ENCODE measurements around the gene DUSP6.

- TF ChIP-seq ZNF263 (CRISPR knock-in tag; IDR thresholded peaks at IDR 0.05; ENCODE audit: borderline replicate concordance) (no peak), TCF7 (IDR thresholded peaks at IDR 0.05; ENCODE audit: borderline replicate concordance) (no peak), KLF16 (IDR thresholded peaks at IDR 0.05) (no peak), ELF4 (CRISPR knock-in tag; IDR thresholded peaks at IDR 0.05) (no peak), GATAD2A (IDR thresholded peaks at IDR 0.05) (no peak), UBTF (IDR thresholded peaks at IDR 0.05; ENCODE audit: borderline replicate concordance in 1 of 2, low read depth in 2 of 2, low read length in 2 of 2) (no peak), SIN3A (IDR thresholded peaks at IDR 0.05; ENCODE audit: borderline replicate concordance in 2 of 2, control insufficient read depth in 1 of 2, low read depth in 2 of 2, low read length in 2 of 2) (no peak), HDGF (IDR thresholded peaks at IDR 0.05) (no peak), ZFP1 (CRISPR knock-in tag; IDR thresholded peaks at IDR 0.05) (no peak), DPF2 (IDR thresholded peaks at IDR 0.05) (no peak), NFYB (IDR thresholded peaks at IDR 0.05; ENCODE audit: extremely low read depth, insufficient read length) (no peak), ZHX1 (conservative IDR thresholded peaks at IDR 0.05; ENCODE audit: low read length) (no peak)
Measured at GRCh38 chr12:89376202-89376529, 23.9 kb upstream of the DUSP6 start.

Measured in K562 (cell line).